A673 (cell line): ENCODE measurements around the gene SECTM1.

Source experiments
- CTCF ChIP-seq: fragments of 300-800, 200-600 bp; sonication (generic); conservative IDR thresholded peaks from 2 replicates; pipeline ENCODE4 v1.5.1; 2017; ENCODE audit warnings: low read depth, mild to moderate bottlenecking, antibody characterized with exemption, low read length, moderate library complexity, mixed read lengths
- EZH2 ChIP-seq: fragments of 200-600 bp; sonication (generic); IDR thresholded peaks from 2 replicates; pipeline ENCODE4 v1.6.1; 2017; ENCODE audit warnings: borderline replicate concordance, low read depth, mild to moderate bottlenecking, mixed read lengths, antibody characterized with exemption, low read length; ENCODE audit not compliant: poor library complexity, severe bottlenecking

GRCh38 chr17:82276938-82277337, 56.6 kb downstream of the SECTM1 start:
- TF ChIP-seq CTCF = no peak
- no peak for TF ChIP-seq EZH2
